WI38 (cell line): ENCODE results near the gene LEPR.
A peak's percentile ranks its signal among the peaks of the same experiment; 100 is the strongest.

ENCODE experiments used
- H3K4me3 ChIP-seq: 2 replicates; pipeline ENCODE4 v1.5.1; 2011; ENCODE audit warnings: low read depth, mild to moderate bottlenecking, control low read depth, low read length
- CTCF ChIP-seq: IDR thresholded peaks from 2 replicates; pipeline ENCODE4 v1.5.1; 2012; ENCODE audit warnings: low read depth, mild to moderate bottlenecking, control low read depth, low read length

The LEPR gene

GRCh38 chr1:65421351-65422025 is 1.0 kb downstream of the LEPR start:
- no peak for TF ChIP-seq CTCF
- H3K4me3 ChIP-seq, result peak overlapping the region; percentile 95

GRCh38 chr1:65422241-65423203 is 2.1 kb downstream of the LEPR start:
- peak overlapping the region; percentile 95 for H3K4me3 ChIP-seq
- TF ChIP-seq CTCF, result no peak

- H3K4me3 ChIP-seq, result no peak overlapping the region
- TF ChIP-seq CTCF, result no peak
Measured at GRCh38 chr1:65423884-65424572, 3.6 kb downstream of the LEPR start.

GRCh38 chr1:65424573-65424889 is 4.1 kb downstream of the LEPR start:
- TF ChIP-seq CTCF, result no peak
- no peak overlapping the region for H3K4me3 ChIP-seq

GRCh38 chr1:65425006-65425405 is 4.5 kb downstream of the LEPR start:
- H3K4me3 ChIP-seq, result no peak overlapping the region

GRCh38 chr1:65425697-65426096 is 5.2 kb downstream of the LEPR start:
- no peak overlapping the region for H3K4me3 ChIP-seq
- TF ChIP-seq CTCF, result no peak

More at GRCh38 chr1:65425006-65425405, 4.5 kb downstream of the LEPR start:
- no peak for TF ChIP-seq CTCF
